NCI-H2029 treated with DMSO at 0.1 percent for 48 hours (cell line): Measurements from ENCODE around the gene CCDC74A.
"Not testable (repeated sequence)": the region's sequence is repeated elsewhere in the genome, so short reads cannot be mapped to it uniquely, and the experiment has no call there.

ENCODE experiments used
- DNase-seq: peaks from one replicate; lab custom pipeline; 2025; lab: John Stamatoyannopoulos, UW

Gene CCDC74A

DNA sequence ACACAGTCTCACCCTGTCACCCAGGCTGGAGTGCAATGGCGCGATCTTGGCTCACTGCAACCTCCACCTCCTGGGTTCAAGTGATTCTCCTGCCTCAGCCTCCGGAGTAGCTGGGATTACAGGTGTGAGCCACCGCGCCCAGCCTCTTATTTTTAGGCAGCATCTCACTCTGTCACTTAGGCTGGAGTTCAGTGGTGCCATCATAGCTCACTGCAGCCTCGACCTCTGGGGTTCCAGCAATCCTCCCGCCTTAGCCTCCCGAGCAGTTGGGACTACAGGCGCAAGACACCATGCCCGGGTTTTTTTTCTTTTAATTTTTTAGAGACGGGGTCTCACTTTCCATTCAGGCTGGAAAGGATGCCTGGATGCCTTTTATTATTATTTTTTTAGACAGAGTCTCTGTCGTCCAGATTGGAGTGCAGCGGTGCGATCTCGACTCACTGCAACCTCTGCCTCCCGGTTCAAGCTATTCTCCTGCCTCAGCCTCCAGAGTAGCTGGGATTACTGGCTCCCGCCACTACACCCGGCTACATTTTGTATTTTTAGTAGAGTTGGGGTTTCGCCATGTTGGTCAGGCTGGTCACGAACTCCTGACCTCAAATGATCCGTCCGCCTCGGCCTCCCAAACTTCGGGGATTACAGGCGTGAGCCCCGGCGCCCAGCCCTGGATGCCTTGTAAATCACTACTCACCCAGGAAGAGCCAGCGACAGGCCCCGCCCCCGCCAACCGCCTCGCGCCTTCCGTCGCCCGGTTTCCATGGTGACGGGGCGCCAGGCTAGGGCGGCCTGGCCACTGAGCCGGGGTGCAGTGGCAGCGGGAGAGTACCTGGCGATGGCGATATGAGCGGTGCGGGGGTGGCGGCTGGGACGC is at the start of gene CCDC74A:
Gene CCDC74A, plus strand, starts transcription at position 758 of the 871 bp plus-strand sequence. Its CDS starts 83 bp downstream, at position 841.
- DNase-seq, result peak; percentile 1

DNA sequence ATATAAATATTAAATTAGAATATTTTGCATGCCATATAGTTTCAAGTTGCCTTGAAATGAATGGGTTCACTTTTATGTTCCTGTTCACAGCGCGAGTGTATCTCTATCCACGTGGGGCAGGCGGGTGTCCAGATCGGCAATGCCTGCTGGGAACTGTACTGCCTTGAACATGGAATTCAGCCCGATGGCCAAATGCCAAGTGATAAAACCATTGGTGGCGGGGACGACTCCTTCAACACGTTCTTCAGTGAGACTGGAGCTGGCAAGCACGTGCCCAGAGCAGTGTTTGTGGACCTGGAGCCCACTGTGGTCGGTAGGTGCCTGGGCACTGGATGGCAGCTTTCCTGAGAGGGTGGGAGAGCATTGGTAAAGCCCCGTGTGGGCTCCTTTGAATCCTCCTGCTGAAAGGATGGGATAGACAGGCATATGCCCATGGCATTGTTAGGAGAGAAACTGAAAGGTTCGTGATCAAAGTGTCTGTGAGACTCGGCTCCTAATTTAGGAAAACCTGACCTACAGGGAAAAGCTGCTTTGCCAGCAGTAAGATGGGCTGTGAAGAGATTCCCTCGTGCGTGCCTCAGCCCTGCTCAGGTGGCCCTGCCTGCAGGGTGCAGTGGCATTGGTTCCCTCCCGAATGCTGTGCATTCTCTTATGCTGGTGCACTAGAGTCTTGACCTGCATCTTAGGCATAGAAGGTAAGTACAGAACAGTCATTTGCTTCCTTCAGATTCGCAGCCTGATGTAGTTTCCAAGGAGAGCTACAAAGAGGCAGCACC is 49.4 kb upstream of the CCDC74A start:
- DNase-seq, result peak; percentile 4

DNA sequence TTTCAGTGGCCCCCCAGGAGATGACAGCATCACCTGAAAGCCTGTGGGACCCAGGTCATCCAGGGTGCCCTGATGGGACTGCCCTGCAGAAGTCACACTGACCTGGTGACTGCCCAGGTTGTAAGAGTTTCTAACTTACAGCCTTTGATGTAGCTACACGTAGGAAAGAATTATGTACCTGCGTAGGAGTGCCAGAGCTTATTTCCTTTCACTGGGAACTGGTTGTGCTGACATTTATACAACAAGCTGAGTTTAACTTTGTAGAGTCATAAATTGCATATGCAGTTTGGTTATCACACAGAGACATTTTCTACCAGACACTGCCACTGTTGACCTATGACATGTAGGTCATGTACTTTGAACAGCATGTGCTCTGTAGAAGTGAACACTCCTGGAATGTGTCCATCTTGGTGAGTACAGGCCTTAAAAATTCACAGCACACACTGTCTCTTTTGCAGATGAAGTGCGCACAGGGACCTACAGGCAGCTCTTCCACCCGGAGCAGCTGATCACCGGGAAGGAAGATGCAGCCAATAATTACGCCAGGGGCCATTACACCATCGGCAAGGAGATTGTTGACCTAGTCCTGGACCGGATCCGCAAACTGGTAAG is 48.7 kb upstream of the CCDC74A start:
- DNase-seq, result not testable (repeated sequence)

DNA sequence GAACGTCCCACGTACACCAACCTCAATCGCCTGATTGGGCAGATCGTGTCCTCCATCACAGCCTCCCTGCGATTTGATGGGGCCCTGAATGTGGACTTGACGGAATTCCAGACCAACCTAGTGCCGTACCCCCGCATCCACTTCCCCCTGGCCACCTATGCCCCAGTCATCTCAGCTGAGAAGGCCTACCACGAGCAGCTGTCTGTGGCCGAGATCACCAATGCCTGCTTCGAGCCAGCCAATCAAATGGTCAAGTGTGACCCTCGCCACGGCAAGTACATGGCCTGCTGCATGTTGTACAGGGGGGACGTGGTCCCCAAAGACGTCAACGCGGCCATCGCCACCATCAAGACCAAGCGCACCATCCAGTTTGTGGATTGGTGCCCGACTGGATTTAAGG is 47.3 kb upstream of the CCDC74A start:
- not testable (repeated sequence) for DNase-seq

DNA sequence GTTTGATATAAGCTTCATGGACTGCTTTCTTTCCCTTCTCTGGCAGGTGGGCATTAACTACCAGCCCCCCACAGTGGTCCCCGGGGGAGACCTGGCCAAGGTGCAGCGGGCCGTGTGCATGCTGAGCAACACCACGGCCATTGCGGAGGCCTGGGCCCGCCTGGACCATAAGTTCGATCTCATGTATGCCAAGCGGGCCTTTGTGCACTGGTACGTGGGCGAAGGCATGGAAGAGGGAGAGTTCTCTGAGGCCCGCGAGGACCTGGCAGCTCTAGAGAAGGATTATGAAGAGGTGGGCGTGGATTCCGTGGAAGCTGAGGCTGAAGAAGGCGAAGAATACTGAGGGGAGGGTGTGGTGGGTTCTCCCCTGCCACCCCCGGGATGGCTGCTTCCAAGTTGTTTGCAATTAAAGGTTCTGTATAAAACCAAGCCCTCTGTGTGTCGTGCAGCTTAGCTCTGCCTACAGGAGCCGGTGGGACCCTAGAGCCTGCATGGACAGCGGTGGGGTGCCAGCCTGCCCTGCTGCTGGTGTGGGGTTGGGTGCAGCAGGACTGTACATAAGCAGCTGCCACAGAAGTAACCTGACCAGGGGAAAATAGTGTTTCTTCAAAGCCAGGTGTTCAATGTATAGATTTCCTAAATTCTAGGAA is 45.1 kb upstream of the CCDC74A start:
- not testable (repeated sequence) for DNase-seq

DNA sequence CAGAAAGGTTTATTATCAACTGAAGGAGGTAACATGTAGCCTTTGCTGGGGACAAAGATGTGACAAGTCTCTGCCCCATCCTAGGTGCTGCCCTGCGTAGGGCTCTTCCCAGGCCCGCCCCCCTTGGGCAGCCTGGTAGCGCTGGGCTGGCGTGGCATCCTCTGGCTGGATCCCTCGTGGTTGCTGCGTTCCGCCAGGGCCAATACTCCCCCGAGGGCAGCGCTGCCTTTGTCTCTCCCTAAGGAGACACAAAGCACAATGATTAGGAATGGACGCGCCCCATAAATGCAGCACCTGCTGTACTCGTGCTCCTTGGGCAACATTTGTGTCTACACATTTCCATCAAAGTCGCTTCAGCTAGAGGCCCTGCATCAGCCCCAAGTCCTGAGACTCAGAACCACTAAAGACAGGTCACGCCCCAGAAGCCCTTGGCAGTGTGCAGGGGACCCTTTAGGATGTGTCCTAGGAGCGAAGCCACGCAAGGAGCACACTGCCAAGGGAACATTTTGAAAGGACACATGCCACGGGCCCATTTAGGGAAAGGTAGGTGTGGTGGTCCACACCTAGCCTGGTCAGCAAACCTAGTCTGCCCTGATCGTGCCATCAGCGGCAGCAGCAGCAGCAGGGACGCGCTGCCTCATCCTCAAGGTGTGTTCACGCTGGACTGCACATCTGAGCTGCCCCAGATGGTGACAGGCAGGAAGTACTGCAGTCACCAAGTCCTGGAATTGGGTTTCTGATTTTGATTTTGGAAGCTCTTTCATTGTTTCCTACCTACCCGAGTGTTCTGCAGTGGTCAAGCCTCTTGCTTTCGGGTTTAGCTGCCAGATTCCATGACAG is 43.5 kb upstream of the CCDC74A start:
- DNase-seq, result not testable (repeated sequence)

DNA sequence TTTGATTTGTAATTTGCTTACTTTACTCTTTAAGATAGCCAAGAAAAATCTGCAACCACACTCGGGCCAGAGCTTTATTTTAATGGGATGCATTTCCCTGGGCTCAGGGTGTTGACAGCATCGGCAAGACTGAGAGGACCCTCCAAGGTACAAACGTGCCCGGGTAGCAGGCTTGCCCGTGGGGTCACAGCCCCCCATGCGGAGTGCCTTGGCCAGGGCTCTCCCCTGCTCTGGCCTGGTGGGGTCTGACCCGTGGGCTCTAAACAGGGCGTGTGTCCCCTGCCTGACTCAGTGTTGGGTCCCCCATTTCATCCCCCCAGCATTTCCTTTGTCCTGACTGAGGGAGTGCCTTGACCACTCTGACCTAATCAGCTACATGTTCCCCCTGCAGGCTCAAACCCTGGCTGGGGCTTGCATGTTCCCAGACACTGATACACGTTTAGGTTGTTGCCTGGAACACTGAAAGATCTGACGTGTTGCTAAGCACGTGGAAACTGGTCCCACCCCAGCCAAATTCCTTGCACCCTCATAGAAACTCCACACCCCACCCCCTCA is 42.7 kb upstream of the CCDC74A start:
- not testable (repeated sequence) for DNase-seq

DNA sequence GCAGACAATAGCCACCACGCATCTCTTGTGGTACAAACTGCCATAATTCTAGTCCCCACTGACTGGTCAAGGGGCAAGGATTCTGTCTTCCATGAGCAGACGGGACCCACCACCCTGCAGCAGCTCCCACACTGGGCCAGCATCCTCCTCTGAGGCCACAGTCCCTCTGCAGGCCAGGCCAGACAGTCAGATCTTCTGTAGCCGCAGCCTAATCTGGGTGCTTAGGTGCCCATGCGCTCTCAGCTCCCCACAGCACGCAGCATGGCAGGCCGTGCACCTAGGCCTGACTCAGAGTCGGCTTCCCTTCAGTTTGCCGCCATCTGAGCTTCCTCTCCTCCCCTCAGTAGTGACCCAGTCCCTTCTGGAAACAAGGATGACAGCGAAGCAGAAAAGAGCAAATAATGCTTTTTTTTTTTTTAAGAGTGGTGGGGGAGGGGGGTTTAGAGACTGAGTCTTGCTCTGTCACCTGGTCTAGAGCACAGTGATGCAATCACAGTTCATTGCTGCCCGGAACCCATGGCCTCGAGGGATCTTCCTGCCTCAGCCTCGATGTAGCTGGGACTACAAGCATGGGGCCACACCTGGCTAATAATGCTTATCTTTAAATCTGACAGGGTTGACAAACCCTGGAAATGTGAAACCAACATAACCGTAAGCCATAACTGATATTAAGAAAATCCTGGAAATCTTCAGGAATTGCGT is 41.3 kb upstream of the CCDC74A start:
- DNase-seq, result not testable (repeated sequence)

DNA sequence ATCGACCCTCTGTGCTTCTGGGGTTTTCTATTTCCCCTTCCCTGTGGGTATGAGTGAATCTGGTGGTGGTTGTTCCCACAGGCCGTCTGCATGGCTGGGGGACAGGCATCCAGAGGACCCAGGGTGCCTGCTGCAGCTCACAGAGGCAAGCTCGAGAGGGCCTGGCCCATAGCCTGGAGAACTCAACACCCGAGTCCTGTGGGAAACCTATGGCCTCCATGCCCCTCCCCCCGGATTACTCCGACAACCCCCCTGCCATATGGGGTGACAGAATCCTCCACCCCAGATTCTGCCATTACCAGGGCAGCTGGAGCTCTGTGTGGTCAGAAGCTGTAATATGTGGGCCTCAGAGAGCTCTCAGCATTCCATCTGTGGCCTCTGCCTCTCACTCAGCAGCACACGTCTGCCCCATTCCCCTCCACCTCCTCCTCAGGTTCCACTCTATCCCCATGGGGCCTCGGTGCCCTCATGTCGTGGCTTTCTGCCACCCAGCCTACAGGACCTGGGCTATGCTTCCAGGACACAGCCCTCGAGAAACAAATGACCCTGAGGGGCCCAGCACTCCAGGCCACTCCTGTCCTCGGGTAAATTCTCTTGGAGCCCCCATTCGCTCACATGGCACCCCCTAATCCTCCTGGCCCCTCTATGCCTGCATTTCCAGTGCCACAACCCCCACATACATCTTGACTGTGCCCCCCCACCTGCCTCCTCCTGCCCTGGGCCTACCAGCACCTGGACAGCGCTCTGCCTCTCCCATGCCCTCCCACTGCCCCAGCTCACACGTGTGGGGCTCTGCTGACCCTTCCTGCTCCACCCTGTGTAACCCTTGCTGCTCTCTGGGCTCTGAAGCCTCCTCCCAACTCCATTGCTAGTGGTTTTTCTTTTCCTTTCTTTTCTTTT is 39.1 kb upstream of the CCDC74A start:
- DNase-seq, result no peak

DNA sequence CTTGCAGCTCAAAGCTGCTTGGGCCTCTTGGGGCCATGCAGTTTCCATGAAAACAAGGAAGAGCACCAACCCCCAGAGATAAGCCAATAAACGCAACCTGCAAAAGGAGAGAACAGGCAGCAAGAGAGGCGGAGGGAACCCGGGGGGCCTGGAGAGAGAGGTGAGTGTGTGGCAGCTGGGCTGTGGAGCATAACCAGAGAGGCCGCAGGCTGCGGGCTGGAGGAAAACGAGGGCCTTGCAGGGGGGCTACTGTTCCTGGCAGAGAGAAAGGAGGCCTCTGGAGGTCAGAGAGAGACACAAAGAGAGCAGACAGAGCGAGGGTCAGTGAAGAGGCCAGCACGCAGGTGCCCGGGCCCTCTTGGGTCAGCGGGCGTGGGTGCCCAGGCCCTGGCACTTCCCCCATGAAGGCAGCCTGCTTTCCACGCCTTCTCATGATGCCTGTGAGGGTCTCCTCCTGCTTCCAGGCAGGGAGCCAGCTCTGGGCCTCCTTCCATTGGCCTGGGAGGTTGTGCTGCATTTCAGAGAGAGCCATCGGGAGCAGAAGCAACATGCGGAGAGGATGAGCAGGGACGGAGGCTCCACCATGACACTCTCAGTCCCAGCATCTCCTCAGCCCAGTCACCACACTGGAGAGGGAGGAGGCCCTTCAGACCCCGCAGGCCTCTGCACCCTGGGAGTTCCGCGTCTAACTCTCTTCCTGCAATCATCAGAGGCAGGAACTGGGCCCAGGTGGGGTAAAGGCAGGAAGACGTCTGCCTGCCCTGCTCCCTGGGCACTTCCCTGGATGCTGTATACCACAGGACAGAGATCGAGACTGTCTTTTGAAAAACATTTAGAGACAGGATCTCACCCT is 36.8 kb upstream of the CCDC74A start:
- not testable (repeated sequence) for DNase-seq

DNA sequence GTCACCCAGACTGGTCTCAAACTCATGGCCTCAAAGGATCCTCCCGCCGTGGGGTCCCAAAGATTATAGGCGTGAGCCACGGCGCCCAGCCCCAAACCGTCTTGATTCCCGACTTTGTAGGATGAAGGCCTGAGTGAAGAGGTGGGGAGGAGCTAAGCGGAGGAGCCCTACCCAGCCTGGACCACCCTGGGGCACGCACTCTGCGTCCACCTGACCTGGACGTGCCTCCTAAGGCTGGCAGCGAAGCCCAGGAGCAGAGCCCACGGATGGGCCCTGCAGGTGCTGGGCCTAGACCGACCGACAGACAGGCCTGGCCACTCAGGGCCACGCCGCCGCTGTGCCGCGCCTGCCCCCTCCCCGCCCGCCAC is 36.2 kb upstream of the CCDC74A start:
- not testable (repeated sequence) for DNase-seq

DNA sequence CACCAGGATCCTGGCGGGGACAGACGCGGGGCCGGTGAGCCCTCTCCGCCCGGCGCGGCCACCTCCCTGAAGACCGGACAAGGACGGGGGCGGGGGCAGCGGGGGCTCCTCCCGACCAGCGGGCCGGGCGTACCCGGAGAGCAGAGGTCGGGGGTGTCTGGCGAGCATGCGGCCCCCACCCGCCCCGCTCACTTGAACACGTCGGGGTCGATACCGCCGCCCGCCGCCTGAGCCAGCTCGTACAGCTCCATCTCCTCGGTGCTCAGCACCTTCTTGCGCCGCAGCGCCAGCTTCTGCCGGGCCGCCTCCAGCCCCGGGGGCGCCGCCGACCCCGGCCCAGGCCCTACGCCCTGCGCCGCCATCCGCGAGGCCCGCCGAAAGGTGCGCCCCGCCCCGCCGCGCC is 35.7 kb upstream of the CCDC74A start, which contains the start of gene MZT2A:
Gene MZT2A, minus strand, starts transcription at position 383 of the 403 bp plus-strand sequence. Its CDS starts 21 bp downstream, at position 362.
- not testable (repeated sequence) for DNase-seq

DNA sequence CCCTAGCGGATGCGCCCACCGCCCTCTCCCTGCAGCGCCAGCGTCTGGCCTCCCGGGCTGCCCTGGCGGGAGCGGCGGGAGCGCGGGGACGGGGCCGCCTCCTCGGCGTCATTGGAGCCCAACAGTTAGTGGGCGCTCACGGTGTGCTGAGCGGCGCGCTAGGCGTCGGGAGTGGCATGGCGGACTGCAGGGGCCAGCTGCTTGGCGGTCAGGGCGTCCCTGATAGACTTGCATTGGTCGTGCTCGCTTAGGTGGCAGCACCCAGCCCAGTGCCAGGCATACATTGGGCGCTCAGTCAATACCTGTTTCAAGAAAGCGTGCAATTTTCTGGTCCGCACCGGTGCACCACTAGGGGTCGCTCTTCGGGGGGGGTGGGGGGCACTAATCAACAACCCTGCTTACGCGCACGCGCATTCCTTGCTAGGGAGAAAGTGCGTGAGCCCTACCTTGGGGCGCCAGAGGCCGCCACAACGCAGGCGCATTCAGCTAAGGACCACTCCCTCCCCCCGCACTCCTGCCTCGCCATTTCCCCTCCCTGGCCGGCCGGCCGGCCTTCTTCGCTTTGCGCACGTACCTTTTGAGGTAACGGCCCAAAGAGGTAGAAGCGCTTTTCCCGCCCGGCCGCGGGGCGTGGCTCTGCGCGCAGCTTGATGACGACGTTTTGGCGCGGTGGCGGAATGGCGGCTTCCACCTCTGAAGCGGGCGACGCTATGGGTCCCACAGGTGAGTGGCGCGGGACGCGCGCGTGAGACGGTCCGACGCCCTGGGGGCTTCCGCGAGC is 35.1 kb upstream of the CCDC74A start:
- peak; percentile 89 for DNase-seq

DNA sequence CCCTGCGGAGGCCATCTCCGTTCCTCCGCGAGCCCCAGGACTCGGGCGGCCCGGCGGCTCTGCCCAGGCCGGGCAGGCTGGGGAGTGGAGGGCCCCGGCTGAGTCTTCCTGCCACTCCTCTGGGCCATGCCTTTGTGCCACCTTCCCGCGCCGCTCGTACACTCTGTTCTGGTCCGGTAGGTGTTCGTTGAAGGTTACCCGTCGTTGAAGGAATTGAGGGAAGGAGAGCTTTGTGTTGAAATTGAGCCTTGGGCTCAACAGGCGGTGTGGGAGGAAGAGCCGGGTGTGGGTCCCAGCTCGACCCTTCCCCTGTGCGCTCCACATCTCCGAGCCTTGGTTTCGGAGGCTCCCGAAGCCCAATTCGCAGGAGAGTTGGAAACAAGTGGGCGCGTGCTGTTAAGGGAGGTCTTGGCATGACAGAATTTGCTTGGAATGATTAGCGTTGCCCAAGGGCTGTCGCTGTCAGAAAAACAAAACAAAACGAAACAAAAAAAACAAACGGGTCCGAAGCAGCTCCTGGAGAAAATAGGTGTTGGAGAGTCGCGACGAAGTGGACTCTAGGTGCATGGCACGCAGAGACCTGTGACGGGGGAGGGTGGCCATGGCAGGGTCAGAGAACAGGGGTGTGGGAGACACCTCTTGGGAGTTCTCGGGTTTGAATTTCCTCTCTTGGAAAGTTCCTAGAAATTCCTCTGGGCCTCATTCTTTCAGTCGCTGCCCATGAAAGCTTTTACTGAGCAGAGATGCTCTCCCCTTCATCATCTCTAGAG is 34.3 kb upstream of the CCDC74A start:
- DNase-seq, result no peak

DNA sequence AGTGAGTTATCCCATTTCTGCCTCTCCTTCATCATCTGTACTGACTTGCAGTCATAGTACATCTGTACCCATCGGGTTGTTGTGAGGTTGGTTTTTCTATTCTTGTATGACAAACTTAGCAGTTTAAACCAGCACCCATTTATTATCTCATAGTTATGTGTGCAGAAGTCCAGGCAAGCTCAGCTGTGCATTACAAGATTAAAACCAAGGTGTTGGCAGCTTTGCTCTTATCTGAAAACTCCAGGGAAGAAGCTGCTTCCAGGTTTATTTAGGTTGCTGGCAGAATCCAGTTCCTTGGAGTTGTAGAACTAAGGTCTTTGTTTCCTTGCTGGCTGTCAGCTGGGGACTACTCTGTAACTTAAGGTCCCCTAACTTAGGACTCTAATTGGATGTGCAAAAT is 32.2 kb upstream of the CCDC74A start:
- not testable (repeated sequence) for DNase-seq

DNA sequence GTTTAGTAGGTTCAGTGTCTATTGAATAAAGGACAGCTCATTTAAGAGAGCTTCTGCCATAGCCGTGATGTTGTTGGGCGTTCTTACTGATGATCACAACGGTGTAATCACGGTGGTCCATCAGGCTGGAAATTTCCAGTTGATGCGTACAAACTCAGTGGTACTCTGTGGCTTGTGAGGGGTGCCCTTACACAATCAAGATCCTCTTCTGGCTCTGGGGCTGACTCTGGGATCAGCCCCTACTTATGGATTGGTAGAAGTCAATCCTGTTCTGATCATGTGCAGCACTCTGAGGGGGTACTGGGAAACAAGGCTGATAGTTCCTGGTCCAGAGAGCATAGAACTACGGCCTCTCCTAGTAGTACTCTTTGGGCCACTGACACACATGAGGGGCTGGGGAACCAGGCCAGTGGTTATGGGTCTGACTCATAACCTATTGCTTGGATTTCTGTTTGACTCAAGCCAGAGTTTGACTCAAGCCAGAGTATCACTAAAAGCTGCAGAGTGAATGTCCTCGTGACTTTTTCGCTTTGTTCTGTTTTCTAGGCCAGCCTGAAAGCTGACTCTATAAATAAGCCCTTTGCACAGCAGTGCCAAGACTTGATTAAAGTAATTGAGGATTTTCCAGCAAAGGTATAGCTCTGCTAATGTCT is 29.2 kb upstream of the CCDC74A start:
- not testable (repeated sequence) for DNase-seq
